Smooth muscle cell (in vitro differentiated cells): ENCODE data around the gene ARHGAP27. TPM values are rescaled to one million over a fixed set of nuclear protein-coding genes. Genes with fewer than 3 reads are reported as not detected.
A peak's percentile ranks its signal among the peaks of the same experiment; 100 is the strongest.

Experiments
- DNase-seq: peaks from one replicate; lab custom pipeline; 2025; ENCODE audit not compliant: unreplicated experiment; lab: John Stamatoyannopoulos, UW
- H2AFZ ChIP-seq: fragments of 200-600 bp; sonication (generic); 2 replicates; pipeline ENCODE4 v1.6.0; 2016; ENCODE audit warnings: antibody characterized with exemption, low read depth, mild to moderate bottlenecking
- H3F3A ChIP-seq: fragments of 200-600 bp; sonication (generic); 2 replicates; pipeline ENCODE4 v1.6.0; 2017; ENCODE audit warnings: antibody characterized with exemption, low read depth
- H3K27ac ChIP-seq: fragments of 200-600 bp; sonication (generic); 2 replicates; pipeline ENCODE4 v1.5.1; 2016; ENCODE audit warnings: low read depth, mild to moderate bottlenecking
- H3K27me3 ChIP-seq: fragments of 200-600 bp; sonication (generic); 2 replicates; pipeline ENCODE4 v1.6.1; 2016; ENCODE audit warnings: low read depth, mild to moderate bottlenecking
- H3K36me3 ChIP-seq: fragments of 200-600 bp; sonication (generic); 2 replicates; pipeline ENCODE4 v1.5.1; 2016; ENCODE audit warnings: low read depth
- H3K4me1 ChIP-seq: fragments of 200-600 bp; sonication (generic); 2 replicates; pipeline ENCODE4 v1.5.1; 2016; ENCODE audit warnings: low read depth
- H3K4me2 ChIP-seq: fragments of 200-600 bp; sonication (generic); 2 replicates; pipeline ENCODE4 v1.6.0; 2016; ENCODE audit warnings: mild to moderate bottlenecking
- H3K4me3 ChIP-seq: fragments of 200-600 bp; sonication (generic); 2 replicates; pipeline ENCODE4 v1.5.1; 2016; ENCODE audit warnings: mild to moderate bottlenecking
- H3K79me2 ChIP-seq: fragments of 200-600 bp; sonication (generic); 2 replicates; pipeline ENCODE4 v1.6.0; 2016; ENCODE audit warnings: low read depth, mild to moderate bottlenecking
- H3K9ac ChIP-seq: fragments of 200-600 bp; sonication (generic); 2 replicates; pipeline ENCODE4 v1.6.0; 2016; ENCODE audit warnings: low read depth
- H3K9me3 ChIP-seq: fragments of 200-600 bp; sonication (generic); replicated peaks from 2 replicates; pipeline ENCODE4 v1.5.1; 2016; ENCODE audit warnings: low read depth
- H4K20me1 ChIP-seq: fragments of 200-600 bp; sonication (generic); 2 replicates; pipeline ENCODE4 v1.6.0; 2016; ENCODE audit warnings: low read depth
- WGBS: methylation state at CpG from one replicate; pipeline ENCODE4 v1.1.7; 2016; ENCODE audit warnings: low lambda C conversion rate; 5-methylcytosine and 5-hydroxymethylcytosine counted together
- polyA plus RNA-seq: library from polyadenylated mRNA; unstranded; fragments of >200 nt; fragmentation: Nextera tagmentation; extraction: Ambion mirVana; gene quantifications from 2 replicates; pipeline ENCODE4 v1.2.1, GENCODE V29; 2016
- total RNA-seq: library from RNA; depleted of rRNA; stranded (reverse); fragments of >200 nt; gene quantifications from 2 replicates; pipeline ENCODE4 v1.2.3, GENCODE V29; 2014
- TF ChIP-seq, protein P1 (sequence below): fragments of 200-600 bp; sonication (generic); IDR thresholded peaks from 2 replicates; pipeline ENCODE4 v1.5.1; 2017; ENCODE audit warnings: borderline replicate concordance, mild to moderate bottlenecking, antibody characterized with exemption; ENCODE audit not compliant: insufficient read depth, poor library complexity, severe bottlenecking

Gene ARHGAP27
- total and polyA plus RNA-seq, 2 experiments from 2014 or later: 3.6 to 3.7 TPM

- Histone ChIP-seq H3K27ac (peak overlapping the region; percentile 45), H3K79me2 (no peaks in the 10 kb centered on the region), H3K4me2 (peak overlapping the region; percentile 89), H3K4me1 (peaks cover 17% of the 10 kb centered on the region), H3K4me3 (peak overlapping the region; percentile 56), H2AFZ (no peak overlapping the region), H3K36me3 (no peaks in the 10 kb centered on the region), H3K9ac (peak overlapping the region; percentile 28), H4K20me1 (peaks cover 16% of the 10 kb centered on the region), H3K9me3 (no peaks in the 10 kb centered on the region), H3K27me3 (peaks cover 55% of the 10 kb centered on the region), H3F3A (no peaks in the 10 kb centered on the region)
- DNase-seq: peak; percentile 22
- WGBS: under 1% methylated on average over 34 of the region's 64 CpGs
- TF ChIP-seq, protein P1, sequence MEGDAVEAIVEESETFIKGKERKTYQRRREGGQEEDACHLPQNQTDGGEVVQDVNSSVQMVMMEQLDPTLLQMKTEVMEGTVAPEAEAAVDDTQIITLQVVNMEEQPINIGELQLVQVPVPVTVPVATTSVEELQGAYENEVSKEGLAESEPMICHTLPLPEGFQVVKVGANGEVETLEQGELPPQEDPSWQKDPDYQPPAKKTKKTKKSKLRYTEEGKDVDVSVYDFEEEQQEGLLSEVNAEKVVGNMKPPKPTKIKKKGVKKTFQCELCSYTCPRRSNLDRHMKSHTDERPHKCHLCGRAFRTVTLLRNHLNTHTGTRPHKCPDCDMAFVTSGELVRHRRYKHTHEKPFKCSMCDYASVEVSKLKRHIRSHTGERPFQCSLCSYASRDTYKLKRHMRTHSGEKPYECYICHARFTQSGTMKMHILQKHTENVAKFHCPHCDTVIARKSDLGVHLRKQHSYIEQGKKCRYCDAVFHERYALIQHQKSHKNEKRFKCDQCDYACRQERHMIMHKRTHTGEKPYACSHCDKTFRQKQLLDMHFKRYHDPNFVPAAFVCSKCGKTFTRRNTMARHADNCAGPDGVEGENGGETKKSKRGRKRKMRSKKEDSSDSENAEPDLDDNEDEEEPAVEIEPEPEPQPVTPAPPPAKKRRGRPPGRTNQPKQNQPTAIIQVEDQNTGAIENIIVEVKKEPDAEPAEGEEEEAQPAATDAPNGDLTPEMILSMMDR: no peak
These were observed 902 bp downstream of the ARHGAP27 start for GRCh38 chr17:45431531-45432404.

GRCh38 chr17:45430738-45431530 lies 1.7 kb downstream of the ARHGAP27 start:
- TF ChIP-seq, protein P1: no peak
- H2AFZ ChIP-seq: no peak overlapping the region
- peaks cover 16% of the 10 kb centered on the region for H4K20me1 ChIP-seq
- H3K27me3 ChIP-seq: peaks cover 55% of the 10 kb centered on the region
- H3K4me1 ChIP-seq: peaks cover 17% of the 10 kb centered on the region
- no peaks in the 10 kb centered on the region for H3K9me3 ChIP-seq
- peak overlapping the region; percentile 56 for H3K4me3 ChIP-seq
- no peak for DNase-seq
- no peaks in the 10 kb centered on the region for H3K36me3 ChIP-seq
- H3F3A ChIP-seq: no peaks in the 10 kb centered on the region
- peak overlapping the region; percentile 28 for H3K9ac ChIP-seq
- H3K27ac ChIP-seq: peak overlapping the region; percentile 45
- peak overlapping the region; percentile 89 for H3K4me2 ChIP-seq
- WGBS: 6% methylated on average over 37 of the region's 47 CpGs
- no peaks in the 10 kb centered on the region for H3K79me2 ChIP-seq

DNA sequence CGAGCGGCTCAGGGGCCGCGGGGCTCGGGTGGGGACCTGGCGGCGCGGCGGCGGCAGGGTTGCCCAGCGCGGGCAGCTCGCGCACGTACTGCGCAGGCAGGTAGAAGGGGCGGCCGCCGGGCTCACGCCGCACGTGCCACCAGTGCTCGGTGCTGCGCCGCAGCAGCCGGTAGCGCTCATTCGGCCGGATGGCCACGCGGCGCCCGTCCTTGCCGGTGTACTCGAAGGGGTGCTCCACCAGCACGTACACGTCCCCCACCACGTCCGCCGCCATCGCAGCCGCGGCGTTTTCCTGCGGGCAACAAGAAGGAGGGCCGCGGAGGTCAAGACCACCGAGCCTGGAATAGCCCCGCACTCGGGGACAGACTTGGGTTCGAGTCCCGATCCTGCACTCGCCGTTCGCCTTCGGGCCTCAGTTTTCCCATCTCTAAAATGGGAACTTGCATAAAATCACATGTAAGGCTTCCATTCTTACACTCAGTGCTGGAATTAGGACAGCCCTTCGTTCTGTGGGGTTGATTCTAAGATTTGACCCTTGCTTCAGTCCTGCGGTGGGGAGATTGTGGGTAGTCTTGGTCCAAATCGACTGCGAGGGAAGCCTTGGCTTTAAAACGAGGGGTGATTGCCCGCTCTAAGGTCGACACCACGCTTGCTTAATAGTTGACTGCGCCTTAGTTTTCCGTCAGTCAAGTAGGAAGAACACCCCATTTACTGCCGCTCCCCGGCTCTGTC lies 2.5 kb downstream of the ARHGAP27 start:
- Histone ChIP-seq H4K20me1 (peaks cover 16% of the 10 kb centered on the region), H3K4me2 (peak overlapping the region; percentile 89), H3K36me3 (no peaks in the 10 kb centered on the region), H3K4me3 (peak overlapping the region; percentile 56), H3K27ac (peak overlapping the region; percentile 45), H3F3A (no peaks in the 10 kb centered on the region), H3K9ac (no peak overlapping the region), H3K4me1 (peaks cover 20% of the 10 kb centered on the region), H3K9me3 (no peaks in the 10 kb centered on the region), H3K79me2 (no peaks in the 10 kb centered on the region), H3K27me3 (peaks cover 55% of the 10 kb centered on the region), H2AFZ (no peak overlapping the region)
- TF ChIP-seq, protein P1: no peak
- WGBS: 23% methylated on average over 68 of the region's 68 CpGs
- no peak for DNase-seq
